Suprapubic skin (tissue), 4 donors: ENCODE measurements around the gene ULK4. TPM values are rescaled to one million over a fixed set of nuclear protein-coding genes. Genes with fewer than 3 reads are reported as not detected.

Experiments used
- DNase-seq, 2 donors: peaks; one replicate each; pipeline ENCODE4 v3.0.0-alpha.2; 2019; ENCODE audit warnings: low spot score in 2 of 2
- H3K27ac ChIP-seq: fragments of 200-600 bp; sonication (generic); one replicate; pipeline ENCODE4 v1.5.1; 2019
- H3K27me3 ChIP-seq: fragments of 200-600 bp; sonication (generic); one replicate; pipeline ENCODE4 v1.5.1; 2019
- H3K36me3 ChIP-seq: fragments of 200-600 bp; sonication (generic); one replicate; pipeline ENCODE4 v1.5.1; 2019
- H3K4me1 ChIP-seq: fragments of 200-600 bp; sonication (generic); one replicate; pipeline ENCODE4 v1.5.1; 2019
- H3K4me3 ChIP-seq: fragments of 200-600 bp; sonication (generic); one replicate; pipeline ENCODE4 v1.5.1; 2019; ENCODE audit warnings: mild to moderate bottlenecking
- H3K9me3 ChIP-seq: fragments of 200-600 bp; sonication (generic); one replicate; pipeline ENCODE4 v1.5.1; 2019
- CTCF ChIP-seq, 2 donors: fragments of 200-600 bp in 1 of 2; fragments of 450-650 bp in 1 of 2; sonication (generic) in 1 of 2; IDR thresholded peaks; one replicate each; pipeline ENCODE4 v1.5.1; 2016 to 2019; ENCODE audit warnings: antibody characterized with exemption in 2 of 2, mild to moderate bottlenecking in 1 of 2, moderate library complexity in 1 of 2
- EP300 ChIP-seq: sonication (generic); formaldehyde crosslinking; IDR thresholded peaks from one replicate; pipeline ENCODE4 v1.6.1; 2017; ENCODE audit warnings: antibody characterized with exemption
- POLR2A ChIP-seq, 2 donors: fragments of 450-650 bp; IDR thresholded peaks; one replicate each; pipeline ENCODE4 v1.6.1; 2017; ENCODE audit warnings: antibody characterized with exemption in 2 of 2, mild to moderate bottlenecking in 2 of 2, moderate library complexity in 2 of 2
- POLR2AphosphoS5 ChIP-seq, 3 donors: sonication (generic); formaldehyde crosslinking; IDR thresholded peaks; one replicate each; pipeline ENCODE4 v1.6.1; 2017; ENCODE audit warnings: antibody characterized with exemption in 3 of 3
- WGBS: methylation state at CpG from one replicate; pipeline ENCODE4 v1.1.5; 2018; 5-methylcytosine and 5-hydroxymethylcytosine counted together
- total RNA-seq, 4 donors: library from RNA; depleted of rRNA; stranded (reverse); fragments of >200 nt; gene quantifications; one replicate each; pipeline ENCODE4 v1.1.0, GENCODE V29; 2016

Gene ULK4
- total RNA-seq, 4 donors from 2014 or later: 11.7 to 21.7 (median 16.6) TPM

- H3K27me3 ChIP-seq: no peaks in the 10 kb centered on the region
- no peak for DNase-seq
- H3K27ac ChIP-seq: no peak overlapping the region
- TF ChIP-seq POLR2AphosphoS5 (IDR thresholded peaks at IDR 0.05): no peak
- no peak for TF ChIP-seq CTCF (IDR thresholded peaks at IDR 0.05)
- no peak for TF ChIP-seq POLR2A (IDR thresholded peaks at IDR 0.05)
- TF ChIP-seq EP300: no peak
- no peaks in the 10 kb centered on the region for H3K9me3 ChIP-seq
- no peak overlapping the region for H3K4me3 ChIP-seq
- H3K36me3 ChIP-seq: no peaks in the 10 kb centered on the region
- H3K4me1 ChIP-seq: no peaks in the 10 kb centered on the region
- 72% methylated on average over 8 of the region's 11 CpGs for WGBS
Measured at GRCh38 chr3:41265011-41265545, 696.8 kb downstream of the ULK4 start.

DNA sequence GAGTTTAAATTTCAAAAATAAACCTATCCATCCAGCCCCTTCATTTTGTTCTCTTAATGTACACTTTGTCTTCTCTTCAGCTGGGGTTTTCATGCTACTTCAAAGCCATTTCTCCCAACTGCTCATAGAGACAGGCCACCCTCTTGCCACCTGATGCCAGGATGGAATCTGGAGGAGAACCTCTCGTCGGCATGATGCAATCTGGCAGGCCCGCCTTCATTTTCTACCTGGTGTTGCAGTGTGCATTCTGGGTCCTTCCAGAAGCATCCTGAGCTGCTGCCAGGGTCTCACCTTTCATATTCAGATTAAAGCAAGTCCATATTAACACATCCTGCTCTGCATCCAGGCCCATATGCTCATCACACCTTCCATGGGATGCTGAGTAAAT, 701.8 kb downstream of the ULK4 start:
- H3K9me3 ChIP-seq: no peaks in the 10 kb centered on the region
- H3K27me3 ChIP-seq: no peaks in the 10 kb centered on the region
- no peak overlapping the region for H3K4me3 ChIP-seq
- no peak for DNase-seq
- H3K27ac ChIP-seq: no peak overlapping the region
- TF ChIP-seq POLR2AphosphoS5 (IDR thresholded peaks at IDR 0.05) (no peak), EP300 (no peak), CTCF (IDR thresholded peaks at IDR 0.05) (no peak), POLR2A (IDR thresholded peaks at IDR 0.05) (no peak)
- H3K36me3 ChIP-seq: no peaks in the 10 kb centered on the region
- 94% methylated on average over 3 of the region's 3 CpGs for WGBS
- no peaks in the 10 kb centered on the region for H3K4me1 ChIP-seq

GRCh38 chr3:41259449-41260062, 702.3 kb downstream of the ULK4 start:
- Histone ChIP-seq H3K4me3 (no peak overlapping the region), H3K9me3 (no peaks in the 10 kb centered on the region), H3K4me1 (no peaks in the 10 kb centered on the region), H3K36me3 (no peaks in the 10 kb centered on the region), H3K27me3 (no peaks in the 10 kb centered on the region), H3K27ac (no peak overlapping the region)
- no peak for DNase-seq
- WGBS: 42% methylated on average over 1 of the region's 1 CpG
- TF ChIP-seq POLR2AphosphoS5 (IDR thresholded peaks at IDR 0.05) (no peak), POLR2A (IDR thresholded peaks at IDR 0.05) (no peak), EP300 (no peak), CTCF (IDR thresholded peaks at IDR 0.05) (no peak)

GRCh38 chr3:41258239-41258800, 703.6 kb downstream of the ULK4 start:
- H3K36me3 ChIP-seq: no peaks in the 10 kb centered on the region
- H3K27ac ChIP-seq: no peak overlapping the region
- TF ChIP-seq POLR2AphosphoS5 (IDR thresholded peaks at IDR 0.05) (no peak), POLR2A (IDR thresholded peaks at IDR 0.05) (no peak), EP300 (no peak), CTCF (IDR thresholded peaks at IDR 0.05) (no peak)
- 96% methylated on average over 4 of the region's 4 CpGs for WGBS
- H3K27me3 ChIP-seq: no peaks in the 10 kb centered on the region
- DNase-seq: no peak
- H3K4me1 ChIP-seq: no peaks in the 10 kb centered on the region
- H3K9me3 ChIP-seq: no peaks in the 10 kb centered on the region
- no peak overlapping the region for H3K4me3 ChIP-seq

- Histone ChIP-seq H3K4me1 (no peaks in the 10 kb centered on the region), H3K9me3 (no peaks in the 10 kb centered on the region), H3K27ac (no peak overlapping the region), H3K27me3 (no peaks in the 10 kb centered on the region), H3K36me3 (no peaks in the 10 kb centered on the region), H3K4me3 (no peak overlapping the region)
- TF ChIP-seq CTCF (IDR thresholded peaks at IDR 0.05): no peak
- no peak for TF ChIP-seq POLR2AphosphoS5 (IDR thresholded peaks at IDR 0.05)
- no peak for TF ChIP-seq POLR2A (IDR thresholded peaks at IDR 0.05)
- no peak for TF ChIP-seq EP300
- WGBS: 100% methylated on average over 1 of the region's 1 CpG
- DNase-seq: no peak
Measured at GRCh38 chr3:41251593-41251992, 710.3 kb downstream of the ULK4 start.
